Neuron (in vitro differentiated cells): Measurements from ENCODE around the gene SIRT7.
"Not testable (repeated sequence)": the region's sequence is repeated elsewhere in the genome, so short reads cannot be mapped to it uniquely, and the experiment has no call there.

ENCODE experiments used
- H2AFZ ChIP-seq: one replicate; pipeline ENCODE4 v1.6.1; 2013; ENCODE audit warnings: low read depth, mild to moderate bottlenecking, inconsistent platforms, low read length, moderate library complexity
- H3K27me3 ChIP-seq: one replicate; pipeline ENCODE4 v1.6.1; 2013; ENCODE audit warnings: low read length; ENCODE audit not compliant: insufficient read depth
- H3K36me3 ChIP-seq: one replicate; pipeline ENCODE4 v1.6.1; 2013; ENCODE audit warnings: low read length; ENCODE audit not compliant: insufficient read depth
- H3K4me1 ChIP-seq: one replicate; pipeline ENCODE4 v1.6.1; 2013; ENCODE audit warnings: low read length; ENCODE audit not compliant: insufficient read depth
- H3K4me3 ChIP-seq: 2 replicates; pipeline ENCODE4 v1.5.1; 2013; ENCODE audit warnings: mild to moderate bottlenecking, low read length, moderate library complexity
- H3K9me3 ChIP-seq: one replicate; pipeline ENCODE4 v1.6.1; 2013; ENCODE audit warnings: low read length

The SIRT7 gene

GRCh38 chr17:81958633-81959342, 40.8 kb upstream of the SIRT7 start:
- H3K36me3 ChIP-seq = no peaks in the 10 kb centered on the region
- H3K9me3 ChIP-seq = no peaks in the 10 kb centered on the region
- peaks cover 62% of the 10 kb centered on the region for H3K27me3 ChIP-seq
- H2AFZ ChIP-seq = no peak overlapping the region
- no peak overlapping the region for H3K4me3 ChIP-seq
- H3K4me1 ChIP-seq = peaks cover 6% of the 10 kb centered on the region

GRCh38 chr17:81957691-81958432, 39.9 kb upstream of the SIRT7 start:
- H3K27me3 ChIP-seq = peaks cover 53% of the 10 kb centered on the region
- H3K4me3 ChIP-seq = no peak overlapping the region
- H3K4me1 ChIP-seq = peaks cover 6% of the 10 kb centered on the region

GRCh38 chr17:81956607-81957589, 38.9 kb upstream of the SIRT7 start:
- peaks cover 44% of the 10 kb centered on the region for H3K27me3 ChIP-seq
- H3K9me3 ChIP-seq = no peaks in the 10 kb centered on the region
- H3K36me3 ChIP-seq = no peaks in the 10 kb centered on the region
- no peak overlapping the region for H2AFZ ChIP-seq
- peaks cover 6% of the 10 kb centered on the region for H3K4me1 ChIP-seq
- H3K4me3 ChIP-seq = no peak overlapping the region

More at GRCh38 chr17:81957691-81958432, 39.9 kb upstream of the SIRT7 start:
- Histone ChIP-seq H2AFZ (no peak overlapping the region), H3K36me3 (no peaks in the 10 kb centered on the region), H3K9me3 (no peaks in the 10 kb centered on the region)

- H3K4me3 ChIP-seq = no peak overlapping the region
- peaks cover 39% of the 10 kb centered on the region for H3K27me3 ChIP-seq
- H3K9me3 ChIP-seq = no peaks in the 10 kb centered on the region
- H3K36me3 ChIP-seq = no peaks in the 10 kb centered on the region
- peaks cover 6% of the 10 kb centered on the region for H3K4me1 ChIP-seq
- H2AFZ ChIP-seq = no peak overlapping the region
Observed at GRCh38 chr17:81955756-81956544, 38.0 kb upstream of the SIRT7 start.

GRCh38 chr17:81955058-81955681, 37.2 kb upstream of the SIRT7 start:
- no peak overlapping the region for H3K4me3 ChIP-seq
- no peak overlapping the region for H2AFZ ChIP-seq
- peaks cover 34% of the 10 kb centered on the region for H3K27me3 ChIP-seq
- H3K9me3 ChIP-seq = no peaks in the 10 kb centered on the region
- H3K36me3 ChIP-seq = no peaks in the 10 kb centered on the region
- H3K4me1 ChIP-seq = peaks cover 6% of the 10 kb centered on the region

GRCh38 chr17:81954131-81955057, 36.4 kb upstream of the SIRT7 start:
- no peak overlapping the region for H2AFZ ChIP-seq
- H3K27me3 ChIP-seq = peaks cover 28% of the 10 kb centered on the region
- peaks cover 6% of the 10 kb centered on the region for H3K4me1 ChIP-seq
- H3K36me3 ChIP-seq = no peaks in the 10 kb centered on the region
- H3K9me3 ChIP-seq = no peaks in the 10 kb centered on the region
- no peak overlapping the region for H3K4me3 ChIP-seq

- H3K4me1 ChIP-seq, H3K4me3 ChIP-seq, H2AFZ ChIP-seq, H3K36me3 ChIP-seq, H3K9me3 ChIP-seq: not testable (repeated sequence)
- peaks cover 20% of the 10 kb centered on the region for H3K27me3 ChIP-seq
Observed at GRCh38 chr17:81953443-81953842, 35.5 kb upstream of the SIRT7 start.

GRCh38 chr17:81952792-81953228, 34.8 kb upstream of the SIRT7 start:
- Histone ChIP-seq H3K4me1 (peaks cover 6% of the 10 kb centered on the region), H3K27me3 (peaks cover 14% of the 10 kb centered on the region), H2AFZ (no peak overlapping the region), H3K9me3 (no peaks in the 10 kb centered on the region), H3K36me3 (no peaks in the 10 kb centered on the region), H3K4me3 (no peak overlapping the region)

GRCh38 chr17:81951785-81952684, 34.1 kb upstream of the SIRT7 start:
- no peaks in the 10 kb centered on the region for H3K36me3 ChIP-seq
- peaks cover 6% of the 10 kb centered on the region for H3K4me1 ChIP-seq
- H3K9me3 ChIP-seq = no peaks in the 10 kb centered on the region
- peaks cover 7% of the 10 kb centered on the region for H3K27me3 ChIP-seq
- no peak overlapping the region for H2AFZ ChIP-seq
- no peak overlapping the region for H3K4me3 ChIP-seq

GRCh38 chr17:81950501-81950900, 32.5 kb upstream of the SIRT7 start:
- H3K4me3 ChIP-seq = no peak overlapping the region
- peaks cover 2% of the 10 kb centered on the region for H3K4me1 ChIP-seq
- no peaks in the 10 kb centered on the region for H3K36me3 ChIP-seq
- no peak overlapping the region for H2AFZ ChIP-seq
- H3K9me3 ChIP-seq = no peaks in the 10 kb centered on the region
- no peaks in the 10 kb centered on the region for H3K27me3 ChIP-seq
